GM12872 (cell line): ENCODE measurements around the gene RGS9.

Source experiments
- CTCF ChIP-seq: IDR thresholded peaks from 3 replicates; pipeline ENCODE4 v1.5.1; 2011; ENCODE audit warnings: low read depth, mild to moderate bottlenecking, low read length, moderate library complexity; ENCODE audit not compliant: insufficient read depth

Gene RGS9

GRCh38 chr17:65191811-65192740 is 54.9 kb downstream of the RGS9 start:
- no peak for TF ChIP-seq CTCF

GRCh38 chr17:65193305-65193704 is 56.1 kb downstream of the RGS9 start:
- TF ChIP-seq CTCF: no peak

DNA sequence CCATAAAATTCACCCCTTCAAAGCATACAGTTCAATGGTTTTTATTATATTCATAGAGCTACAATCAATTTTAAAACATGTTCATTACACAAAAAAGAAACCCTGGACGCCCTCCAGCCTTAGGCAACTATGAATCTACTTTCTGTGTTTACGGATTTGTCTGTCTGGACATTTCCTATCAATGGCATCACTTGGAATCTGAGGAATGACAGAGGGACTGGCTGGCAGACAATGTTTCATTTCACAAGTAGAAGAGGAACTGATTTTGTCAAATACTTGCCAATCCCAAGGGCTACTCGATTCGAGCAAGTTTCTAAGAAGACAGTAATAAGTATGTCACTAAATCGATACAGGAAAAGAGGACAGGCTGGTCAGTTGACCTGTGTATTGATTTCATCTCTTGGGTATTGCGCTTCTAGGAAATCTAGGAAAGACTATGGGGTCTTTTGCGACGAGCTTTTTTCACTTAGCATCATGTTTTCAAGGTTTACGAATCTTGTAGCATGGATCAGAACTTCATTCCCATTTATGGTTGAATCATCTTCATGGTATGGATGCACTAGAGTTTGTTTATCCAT is 56.6 kb downstream of the RGS9 start:
- no peak for TF ChIP-seq CTCF

- no peak for TF ChIP-seq CTCF
These were observed 57.6 kb downstream of the RGS9 start for GRCh38 chr17:65194670-65195334.

GRCh38 chr17:65195716-65196115 is 58.5 kb downstream of the RGS9 start:
- no peak for TF ChIP-seq CTCF

DNA sequence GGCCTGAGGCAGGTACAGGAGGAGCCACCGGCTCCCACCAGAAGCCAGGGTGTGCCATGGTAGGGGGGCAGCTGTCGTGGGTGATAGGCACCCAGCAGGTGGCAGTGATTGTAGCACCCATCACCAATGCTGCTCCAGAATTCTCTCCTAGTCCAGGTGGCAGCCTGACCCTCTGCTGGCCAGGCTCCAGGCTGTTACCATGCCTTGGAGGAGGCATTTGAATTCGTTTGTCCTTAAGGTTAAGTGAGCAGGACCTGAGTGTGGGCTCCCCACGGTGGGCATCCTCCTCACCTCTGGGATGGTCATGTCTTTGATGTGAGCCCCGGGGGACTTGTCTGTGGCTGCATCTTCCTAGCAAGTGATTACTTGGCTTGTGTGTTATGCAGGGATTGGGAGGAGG is 59.4 kb downstream of the RGS9 start:
- 0 out of 3 replicates have a peak, but pooled peaks have one; percentile 10 for TF ChIP-seq CTCF

DNA sequence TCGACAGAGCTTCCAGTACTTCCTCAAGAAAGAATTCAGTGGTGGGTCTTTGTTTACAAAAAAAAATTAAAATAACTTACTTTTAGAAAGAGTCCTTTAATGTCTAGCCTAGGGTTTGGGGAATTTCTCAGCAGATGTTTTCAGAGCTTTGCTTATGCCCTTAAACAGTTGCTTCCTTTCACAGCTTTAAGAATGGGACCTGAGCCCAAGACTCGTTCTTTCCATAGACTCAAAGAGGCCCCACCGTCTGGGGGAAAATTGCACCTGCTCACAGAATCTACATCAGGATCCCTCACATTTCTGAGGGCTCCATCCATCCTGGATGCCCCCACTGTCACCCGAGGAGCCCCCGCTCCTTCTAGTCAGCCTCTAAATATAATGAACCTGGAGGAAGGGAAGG is 60.0 kb downstream of the RGS9 start:
- TF ChIP-seq CTCF: no peak
